GM13976 (cell line): ENCODE data around the gene CISTR.

Experiments
- DNase-seq: peaks from one replicate; pipeline ENCODE4 v3.0.0; 2012; ENCODE audit warnings: low spot score
- in situ Hi-C: fragments of 300-500 bp; cut with MboI; formaldehyde crosslinking; loops from one replicate; pipeline ENCODE4 v1.12.0; 2022; ENCODE audit warnings: low sequenced_read_pairs, mixed read lengths, inconsistent platforms; ENCODE audit not compliant: unreplicated experiment
- TF ChIP-seq, protein P1 (sequence below): IDR thresholded peaks from 2 replicates; pipeline ENCODE4 v1.5.1; 2012; ENCODE audit warnings: borderline replicate concordance, mild to moderate bottlenecking; ENCODE audit not compliant: insufficient read depth; ENCODE audit errors: extremely low read depth, missing control alignments, control extremely low read depth

Gene CISTR

DNA sequence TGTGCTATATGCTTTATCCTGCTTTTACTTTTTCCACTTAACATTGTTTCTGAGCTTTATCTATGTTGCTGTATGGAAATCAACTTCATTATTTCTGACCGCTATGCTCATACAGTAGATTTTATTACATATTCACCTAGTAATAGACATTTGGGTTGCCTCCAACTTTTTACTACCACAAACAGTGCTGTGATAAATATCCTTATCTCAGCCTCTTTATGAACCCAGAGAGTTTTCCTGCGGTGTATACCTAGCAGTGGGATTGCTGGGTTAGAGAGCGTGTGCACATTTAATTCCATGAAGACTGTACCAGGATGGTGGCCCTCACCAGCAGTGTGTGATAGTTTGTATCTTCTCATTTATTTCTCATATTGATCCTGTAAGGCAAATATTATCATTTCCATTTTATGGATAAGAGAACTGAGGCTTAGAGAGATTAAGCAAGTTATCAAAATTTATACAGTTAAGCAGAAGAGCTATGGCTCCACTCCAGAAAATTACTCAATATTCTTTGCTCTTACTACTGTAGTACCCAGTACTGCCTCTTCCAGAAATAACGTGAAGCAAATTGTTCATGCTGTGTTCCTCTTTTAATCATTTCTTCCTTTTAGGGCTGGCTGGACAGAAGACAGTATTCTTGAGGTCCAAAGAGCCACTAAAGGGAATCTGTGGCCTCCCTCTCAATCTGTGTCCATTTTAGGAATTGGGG, 26.3 kb upstream of the CISTR start:
- in situ Hi-C loops: no loop called here
- DNase-seq: no peak
- TF ChIP-seq, protein P1, sequence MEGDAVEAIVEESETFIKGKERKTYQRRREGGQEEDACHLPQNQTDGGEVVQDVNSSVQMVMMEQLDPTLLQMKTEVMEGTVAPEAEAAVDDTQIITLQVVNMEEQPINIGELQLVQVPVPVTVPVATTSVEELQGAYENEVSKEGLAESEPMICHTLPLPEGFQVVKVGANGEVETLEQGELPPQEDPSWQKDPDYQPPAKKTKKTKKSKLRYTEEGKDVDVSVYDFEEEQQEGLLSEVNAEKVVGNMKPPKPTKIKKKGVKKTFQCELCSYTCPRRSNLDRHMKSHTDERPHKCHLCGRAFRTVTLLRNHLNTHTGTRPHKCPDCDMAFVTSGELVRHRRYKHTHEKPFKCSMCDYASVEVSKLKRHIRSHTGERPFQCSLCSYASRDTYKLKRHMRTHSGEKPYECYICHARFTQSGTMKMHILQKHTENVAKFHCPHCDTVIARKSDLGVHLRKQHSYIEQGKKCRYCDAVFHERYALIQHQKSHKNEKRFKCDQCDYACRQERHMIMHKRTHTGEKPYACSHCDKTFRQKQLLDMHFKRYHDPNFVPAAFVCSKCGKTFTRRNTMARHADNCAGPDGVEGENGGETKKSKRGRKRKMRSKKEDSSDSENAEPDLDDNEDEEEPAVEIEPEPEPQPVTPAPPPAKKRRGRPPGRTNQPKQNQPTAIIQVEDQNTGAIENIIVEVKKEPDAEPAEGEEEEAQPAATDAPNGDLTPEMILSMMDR: no peak

DNA sequence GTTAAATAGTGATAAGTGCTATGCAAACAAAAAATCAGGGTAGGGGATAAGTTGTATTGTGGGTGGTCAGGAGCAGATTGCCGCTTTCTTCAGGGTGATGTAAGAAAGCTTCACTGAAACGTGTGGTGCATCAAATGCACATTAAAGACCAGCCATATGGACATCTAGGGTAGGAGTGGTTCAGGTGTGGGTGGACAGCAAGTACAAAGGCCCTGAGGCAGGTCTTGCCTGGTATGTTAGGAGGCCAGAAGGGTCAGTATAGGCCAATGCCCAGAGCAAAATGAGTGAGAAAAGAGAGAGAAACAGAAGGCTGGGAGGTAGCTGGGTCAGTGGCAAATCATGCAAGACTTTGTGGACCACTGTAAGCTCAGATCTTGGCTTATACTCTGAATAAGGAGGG, 25.6 kb upstream of the CISTR start:
- no peak for DNase-seq
- in situ Hi-C loops: no loop called here
- TF ChIP-seq, protein P1: no peak

DNA sequence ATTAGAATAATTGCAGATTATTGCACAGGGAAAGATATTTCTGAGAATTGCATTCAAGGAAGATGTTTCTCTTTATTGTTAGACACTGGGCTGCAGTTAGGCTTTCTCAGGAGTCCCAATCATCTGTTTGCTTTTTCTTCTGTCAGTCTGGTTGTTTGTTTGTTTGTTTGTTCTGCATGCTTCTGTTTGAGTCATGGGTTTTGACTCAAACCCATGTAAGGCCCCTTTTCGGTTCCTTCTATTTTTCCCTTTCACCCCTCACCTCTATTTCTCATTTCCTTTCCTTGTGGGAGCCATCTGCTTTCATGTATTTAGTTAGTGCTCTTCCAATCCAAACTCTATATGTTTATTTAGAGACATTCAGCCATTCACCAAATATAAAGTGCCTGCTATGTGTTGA, 25.1 kb upstream of the CISTR start:
- in situ Hi-C loops: no loop called here
- no peak for DNase-seq
- TF ChIP-seq, protein P1: no peak

DNA sequence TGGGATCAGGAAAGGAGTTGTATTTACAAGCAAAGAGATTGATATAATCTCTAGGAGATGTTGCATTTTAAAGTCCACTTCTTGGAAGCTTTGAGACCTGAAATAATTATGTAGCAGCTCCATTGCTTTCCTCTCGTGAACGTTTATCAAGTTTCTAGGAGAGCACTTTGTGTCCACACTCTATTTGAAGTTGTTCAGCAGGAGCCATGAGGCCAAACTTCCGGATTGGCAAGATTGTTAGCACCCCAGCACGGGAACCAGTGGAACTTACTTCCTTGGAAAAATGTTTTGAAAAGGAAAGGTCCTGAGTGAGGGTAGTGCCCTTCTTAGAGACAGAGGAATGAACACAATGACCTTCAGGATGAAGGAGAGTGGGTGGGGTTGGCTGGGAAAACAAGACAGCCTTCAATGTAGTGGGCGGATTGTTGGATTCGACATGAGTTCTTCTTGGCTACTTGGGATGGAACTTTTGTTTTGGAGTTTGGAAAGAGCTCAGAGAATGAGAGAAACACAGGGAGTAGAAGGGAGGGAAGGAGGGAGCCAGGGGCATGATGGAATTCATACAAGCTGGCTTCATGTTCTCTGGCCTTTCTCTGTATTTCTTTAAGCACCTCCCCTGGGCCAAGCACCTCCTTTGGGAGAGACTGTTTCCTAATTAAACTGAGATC, 23.8 kb upstream of the CISTR start:
- in situ Hi-C loops: no loop called here
- DNase-seq: no peak

DNA sequence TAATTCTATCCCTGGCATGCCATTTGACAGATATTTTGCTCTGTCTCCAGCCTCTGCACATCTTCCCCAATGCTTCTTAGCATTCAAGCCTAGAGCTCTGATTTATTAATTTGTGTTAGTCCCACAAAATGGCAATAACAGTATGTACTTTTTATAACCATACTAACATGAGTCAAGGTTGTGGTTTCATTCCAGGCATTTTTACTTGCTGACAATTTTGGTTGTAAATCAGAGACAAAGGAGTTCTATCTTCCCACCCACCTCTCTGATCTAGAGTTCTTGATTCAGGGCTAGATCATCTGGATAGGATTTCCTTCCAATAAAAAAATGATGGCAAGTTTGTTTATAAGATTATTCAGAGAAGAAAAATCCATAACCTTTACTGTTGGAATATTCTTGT, 18.5 kb upstream of the CISTR start:
- no peak for DNase-seq
- in situ Hi-C loops: no loop called here
- TF ChIP-seq, protein P1: no peak

More for the DNA sequence above, 23.8 kb upstream of the CISTR start:
- TF ChIP-seq, protein P1: no peak

DNA sequence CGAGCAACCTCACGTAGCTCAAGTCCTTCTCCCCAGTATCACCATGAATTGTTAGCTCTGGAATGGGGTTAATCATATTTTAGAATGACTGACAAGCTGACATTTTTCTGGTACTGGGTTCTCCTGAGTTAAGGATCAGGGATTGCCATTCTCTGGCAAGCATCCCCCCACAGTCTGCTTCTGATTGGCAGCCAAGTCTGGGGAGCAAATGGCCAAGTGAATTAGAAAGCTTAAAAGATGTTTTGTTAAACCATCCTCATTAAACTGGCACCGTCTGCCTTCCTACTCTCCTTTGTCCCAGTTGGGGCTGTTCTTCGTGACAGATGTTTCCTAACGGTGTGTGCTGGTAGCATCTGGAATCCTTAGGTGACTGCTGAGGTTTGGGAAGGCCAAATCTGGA, 17.2 kb upstream of the CISTR start:
- in situ Hi-C loops: no loop called here
- TF ChIP-seq, protein P1: no peak
- DNase-seq: no peak
